H9 (cell line): ENCODE measurements around the gene ANGPTL7. TPM values are rescaled to one million over a fixed set of nuclear protein-coding genes. Genes with fewer than 3 reads are reported as not detected.

ENCODE experiments used
- DNase-seq: peaks from one replicate; pipeline ENCODE4 v3.0.0-alpha.2; 2017
- H2AFZ ChIP-seq: one replicate; pipeline ENCODE4 v1.6.1; 2013; ENCODE audit warnings: mild to moderate bottlenecking, low read length, control low read depth, moderate library complexity
- H2AK5ac ChIP-seq: 2 replicates; pipeline ENCODE4 v1.6.1; 2013; ENCODE audit warnings: low read length, control low read depth, mixed read lengths; ENCODE audit not compliant: insufficient read length
- H2BK120ac ChIP-seq: one replicate; pipeline ENCODE4 v1.6.1; 2013; ENCODE audit warnings: low read depth, mild to moderate bottlenecking, low read length, control low read depth, inconsistent platforms; ENCODE audit not compliant: poor library complexity, severe bottlenecking
- H2BK12ac ChIP-seq: 2 replicates; pipeline ENCODE4 v1.6.1; 2013; ENCODE audit warnings: low read length, control low read depth, mixed read lengths, low read depth; ENCODE audit not compliant: insufficient read length
- H2BK15ac ChIP-seq: 2 replicates; pipeline ENCODE4 v1.6.1; 2013; ENCODE audit warnings: low read depth, low read length, control low read depth
- H2BK20ac ChIP-seq: one replicate; pipeline ENCODE4 v1.6.1; 2013; ENCODE audit warnings: low read depth, mild to moderate bottlenecking, low read length, control low read depth, inconsistent platforms; ENCODE audit not compliant: poor library complexity, severe bottlenecking
- H2BK5ac ChIP-seq: 2 replicates; pipeline ENCODE4 v1.6.1; 2013; ENCODE audit warnings: low read length, control low read depth, mixed read lengths; ENCODE audit not compliant: insufficient read length
- H3K14ac ChIP-seq: 2 replicates; pipeline ENCODE4 v1.6.1; 2013; ENCODE audit warnings: low read length, control low read depth; ENCODE audit not compliant: insufficient read depth
- H3K18ac ChIP-seq: 2 replicates; pipeline ENCODE4 v1.6.1; 2013; ENCODE audit warnings: low read depth, mild to moderate bottlenecking, mixed read lengths, low read length, control low read depth; ENCODE audit not compliant: insufficient read length
- H3K23ac ChIP-seq: 2 replicates; pipeline ENCODE4 v1.6.1; 2013; ENCODE audit warnings: low read length, control low read depth, mixed read lengths, low read depth; ENCODE audit not compliant: insufficient read length
- H3K23me2 ChIP-seq: 2 replicates; pipeline ENCODE4 v1.6.1; 2013; ENCODE audit warnings: low read depth, mild to moderate bottlenecking, mixed read lengths, low read length, control low read depth; ENCODE audit not compliant: insufficient read length, poor library complexity, severe bottlenecking
- H3K27ac ChIP-seq: 2 replicates; pipeline ENCODE4 v1.5.1; 2013; ENCODE audit warnings: low read length, control low read depth, mixed read lengths, low read depth; ENCODE audit not compliant: insufficient read length
- H3K27me3 ChIP-seq: 2 replicates; pipeline ENCODE4 v1.6.1; 2013; ENCODE audit warnings: low read length, control low read depth, inconsistent platforms; ENCODE audit not compliant: insufficient read depth
- H3K4ac ChIP-seq: 2 replicates; pipeline ENCODE4 v1.6.1; 2013; ENCODE audit warnings: low read depth, mild to moderate bottlenecking, control low read depth, inconsistent platforms, low read length, moderate library complexity
- H3K4me1 ChIP-seq: 2 replicates; pipeline ENCODE4 v1.6.1; 2013; ENCODE audit warnings: low read length, control low read depth, inconsistent platforms; ENCODE audit not compliant: insufficient read depth
- H3K4me2 ChIP-seq: 2 replicates; pipeline ENCODE4 v1.6.1; 2013; ENCODE audit warnings: low read length, control low read depth, mixed read lengths; ENCODE audit not compliant: insufficient read length, insufficient read depth
- H3K56ac ChIP-seq: 2 replicates; pipeline ENCODE4 v1.6.1; 2013; ENCODE audit warnings: low read depth, mild to moderate bottlenecking, mixed read lengths, low read length, control low read depth; ENCODE audit not compliant: insufficient read length
- H3K79me1 ChIP-seq: 2 replicates; pipeline ENCODE4 v1.6.1; 2013; ENCODE audit warnings: low read depth, mild to moderate bottlenecking, moderate library complexity, low read length, control low read depth, inconsistent platforms; ENCODE audit not compliant: insufficient read depth, poor library complexity, severe bottlenecking
- H3K79me2 ChIP-seq: 2 replicates; pipeline ENCODE4 v1.6.1; 2013; ENCODE audit warnings: low read length, control low read depth, inconsistent platforms; ENCODE audit not compliant: insufficient read depth
- H3K9ac ChIP-seq: 2 replicates; pipeline ENCODE4 v1.6.1; 2013; ENCODE audit warnings: low read length, control low read depth, mixed read lengths; ENCODE audit not compliant: insufficient read length; ENCODE audit errors: extremely low read depth
- H3K9me3 ChIP-seq: one replicate; pipeline ENCODE4 v1.6.1; 2013; ENCODE audit warnings: low read depth, low read length, inconsistent platforms; ENCODE audit not compliant: control insufficient read depth
- H3T11ph ChIP-seq: one replicate; pipeline ENCODE4 v1.6.1; 2013; ENCODE audit warnings: mild to moderate bottlenecking, low read length, control low read depth, inconsistent platforms
- H4K20me1 ChIP-seq: one replicate; pipeline ENCODE4 v1.6.1; 2013; ENCODE audit not compliant: control insufficient read depth, insufficient read length, insufficient read depth
- H4K5ac ChIP-seq: 2 replicates; pipeline ENCODE4 v1.6.1; 2013; ENCODE audit warnings: low read depth, mild to moderate bottlenecking, mixed read lengths, low read length, control low read depth; ENCODE audit not compliant: insufficient read length
- H4K8ac ChIP-seq: replicated peaks from 2 replicates; pipeline ENCODE4 v1.6.1; 2013; ENCODE audit warnings: low read length, control low read depth, mixed read lengths, low read depth; ENCODE audit not compliant: insufficient read length
- H4K91ac ChIP-seq: 2 replicates; pipeline ENCODE4 v1.6.1; 2013; ENCODE audit warnings: low read depth, mild to moderate bottlenecking, moderate library complexity, mixed read lengths, low read length, control low read depth; ENCODE audit not compliant: insufficient read length
- H3K27ac Mint-ChIP-seq, 3 experiments: 2 replicates in 2 of 3; 3 replicates in 1 of 3; pipeline ENCODE4 v1.8.0; 2020 to 2021; ENCODE audit warnings: mixed read lengths in 3 of 3, mild to moderate bottlenecking in 1 of 3, moderate library complexity in 1 of 3
- H3K27me3 Mint-ChIP-seq: 2 replicates; pipeline ENCODE4 v1.8.0; 2021; ENCODE audit warnings: low read depth, mild to moderate bottlenecking, moderate library complexity, mixed read lengths
- H3K36me3 Mint-ChIP-seq, 3 experiments: 2 replicates in 2 of 3; 3 replicates in 1 of 3; pipeline ENCODE4 v1.8.0; 2020 to 2021; ENCODE audit warnings: low read depth in 3 of 3, mixed read lengths in 3 of 3; ENCODE audit not compliant: insufficient read depth in 1 of 3
- H3K4me1 Mint-ChIP-seq, 2 experiments: 2 replicates each; pipeline ENCODE4 v1.8.0; 2020; ENCODE audit warnings: mixed read lengths in 2 of 2
- H3K4me3 Mint-ChIP-seq, 2 experiments: 2 replicates in 1 of 2; 3 replicates in 1 of 2; pipeline ENCODE4 v1.8.0; 2020 to 2021; ENCODE audit warnings: mild to moderate bottlenecking in 2 of 2, mixed read lengths in 2 of 2, moderate library complexity in 1 of 2
- H3K9me3 Mint-ChIP-seq, 2 experiments: 2 replicates in 1 of 2; 3 replicates in 1 of 2; pipeline ENCODE4 v1.8.0; 2020; ENCODE audit warnings: mild to moderate bottlenecking in 2 of 2, mixed read lengths in 2 of 2, moderate library complexity in 1 of 2
- CTCF ChIP-seq: fragments of 200-600 bp; sonication (generic); conservative IDR thresholded peaks from 3 replicates; pipeline ENCODE4 v1.8.0; 2021; ENCODE audit warnings: antibody characterized with exemption, mild to moderate bottlenecking
- WGBS: extraction: QIAGEN DNeasy Blood & Tissue Kit; methylation state at CpG from one replicate; pipeline ENCODE4 v1.1.7; 2013; ENCODE audit warnings: missing lambda C conversion rate, low lambda C conversion rate, mixed read lengths; ENCODE audit not compliant: insufficient read length; ENCODE audit errors: extremely low coverage; 5-methylcytosine and 5-hydroxymethylcytosine counted together
- total RNA-seq: library from RNA; stranded (reverse); gene quantifications from 2 replicates; pipeline ENCODE4 v1.2.1, GENCODE V29; 2021

The ANGPTL7 gene
- total RNA-seq, 1 experiment from 2014 or later: not detected

- no peak for TF ChIP-seq CTCF
- DNase-seq: no peak
- Histone ChIP-seq H4K91ac (no peak overlapping the region), H4K20me1 (no peaks in the 10 kb centered on the region), H4K5ac (no peak overlapping the region), H2BK12ac (no peak overlapping the region), H3K18ac (no peak overlapping the region), H2BK5ac (no peak overlapping the region), H3K56ac (no peak overlapping the region), H3K9ac (no peak overlapping the region), H3K79me1 (no peaks in the 10 kb centered on the region), H3K27ac (no peak overlapping the region), H3K9me3 (no peaks in the 10 kb centered on the region), H3K4ac (no peak overlapping the region), H2AK5ac (no peak overlapping the region), H3K27me3 (no peaks in the 10 kb centered on the region), H3K23ac (no peak overlapping the region), H2BK120ac (no peak overlapping the region), H2BK15ac (no peak overlapping the region), H3K14ac (no peak overlapping the region), H2BK20ac (no peak overlapping the region), H4K8ac (no peak overlapping the region), H2AFZ (no peak overlapping the region), H3K4me2 (no peak overlapping the region), H3T11ph (no peak overlapping the region), H3K79me2 (no peaks in the 10 kb centered on the region), H3K4me1 (no peaks in the 10 kb centered on the region), H3K23me2 (no peaks in the 10 kb centered on the region)
- Mint-ChIP-seq H3K36me3 (peaks cover 21 to 52% (median 36%) of the 10 kb centered on the region in 3 experiments; a peak in 6 of 7 replicates), H3K9me3 (no peaks in the 10 kb centered on the region), H3K4me3 (peak overlapping the region in 1 of 2 experiments; percentile 55; a peak in 1 of 5 replicates), H3K27me3 (no peaks in the 10 kb centered on the region), H3K27ac (no peak overlapping the region), H3K4me1 (peaks cover 0 to 4% of the 10 kb centered on the region in 2 experiments; a peak in 1 of 4 replicates)
- no CpG with 5 or more reads among the region's 3 CpGs for WGBS
Observed at GRCh38 chr1:11158291-11158690, 30.9 kb upstream of the ANGPTL7 start.
